Measurements from ENCODE around the gene SYN1.

- TF ChIP-seq POLR2A (IDR thresholded peaks at IDR 0.05): no peak
- TF ChIP-seq CTCF (IDR thresholded peaks at IDR 0.05): no peak
- TF ChIP-seq POLR2AphosphoS5 (IDR thresholded peaks at IDR 0.05): no peak
- TF ChIP-seq EP300 (IDR thresholded peaks at IDR 0.05): no peak
Measured at GRCh38 chrX:47620303-47620685, 637 bp upstream of the SYN1 start.
